DOHH2 (cell line): ENCODE measurements around the gene VPS37B.

Experiments
- H3F3A ChIP-seq: fragments of 200-600 bp; sonication (generic), shearing (Covaris generic); 2 replicates; pipeline ENCODE4 v1.6.0; 2016; ENCODE audit warnings: antibody characterized with exemption, mild to moderate bottlenecking; ENCODE audit not compliant: control insufficient read depth, insufficient read depth
- H3K27ac ChIP-seq: fragments of 200-600 bp; sonication (generic); 2 replicates; pipeline ENCODE4 v1.5.1; 2014; ENCODE audit warnings: low read depth, mild to moderate bottlenecking, low read length, moderate library complexity
- H3K27me3 ChIP-seq: fragments of 200-600 bp; sonication (generic); 2 replicates; pipeline ENCODE4 v1.6.1; 2014; ENCODE audit warnings: mild to moderate bottlenecking, low read length, mixed read lengths; ENCODE audit not compliant: control insufficient read depth
- H3K36me3 ChIP-seq: fragments of 200-600 bp; sonication (generic); 2 replicates; pipeline ENCODE4 v1.6.1; 2014; ENCODE audit warnings: mild to moderate bottlenecking, low read length, moderate library complexity, mixed read lengths; ENCODE audit not compliant: control insufficient read depth
- H3K4me1 ChIP-seq: fragments of 200-600 bp; sonication (generic); 2 replicates; pipeline ENCODE4 v1.6.1; 2014; ENCODE audit warnings: mild to moderate bottlenecking, low read length, mixed read lengths; ENCODE audit not compliant: control insufficient read depth
- H3K4me2 ChIP-seq: fragments of 200-600 bp; sonication (generic); 2 replicates; pipeline ENCODE4 v1.6.0; 2014; ENCODE audit warnings: mild to moderate bottlenecking, low read length, moderate library complexity
- H3K4me3 ChIP-seq: fragments of 200-600 bp; sonication (generic); 2 replicates; pipeline ENCODE4 v1.5.1; 2014; ENCODE audit warnings: mild to moderate bottlenecking, low read length, mixed read lengths
- H3K79me2 ChIP-seq: fragments of 200-600 bp; sonication (generic); 2 replicates; pipeline ENCODE4 v1.6.1; 2014; ENCODE audit warnings: mild to moderate bottlenecking, low read length, mixed read lengths; ENCODE audit not compliant: control insufficient read depth
- H3K9me2 ChIP-seq: fragments of 200-600 bp; sonication (generic); replicated peaks from 2 replicates; pipeline ENCODE4 v1.6.1; 2014; ENCODE audit warnings: mild to moderate bottlenecking, low read length, mixed read lengths; ENCODE audit not compliant: control insufficient read depth
- H3K9me3 ChIP-seq: fragments of 200-600 bp; sonication (generic); 2 replicates; pipeline ENCODE4 v1.6.1; 2014; ENCODE audit warnings: antibody characterized with exemption, low read length, mixed read lengths; ENCODE audit not compliant: control insufficient read depth, insufficient read depth
- H4K20me1 ChIP-seq: fragments of 200-600 bp; sonication (generic); 2 replicates; pipeline ENCODE4 v1.6.0; 2014; ENCODE audit warnings: low read depth, mild to moderate bottlenecking, antibody characterized with exemption, low read length, moderate library complexity; ENCODE audit not compliant: control insufficient read depth, insufficient read depth
- EZH2phosphoT487 ChIP-seq: fragments of 200-600 bp; sonication (generic); IDR thresholded peaks from 2 replicates; pipeline ENCODE4 v1.6.1; 2017; ENCODE audit warnings: borderline replicate concordance, mild to moderate bottlenecking, antibody characterized with exemption, low read length, moderate library complexity, mixed read lengths
- TF ChIP-seq, protein P1 (sequence below): fragments of 200-600 bp; sonication (generic); IDR thresholded peaks from one replicate; pipeline ENCODE4 v1.5.1; 2014; ENCODE audit warnings: antibody characterized with exemption, mild to moderate bottlenecking, low read depth, low read length; ENCODE audit not compliant: poor library complexity, severe bottlenecking

The VPS37B gene

DNA sequence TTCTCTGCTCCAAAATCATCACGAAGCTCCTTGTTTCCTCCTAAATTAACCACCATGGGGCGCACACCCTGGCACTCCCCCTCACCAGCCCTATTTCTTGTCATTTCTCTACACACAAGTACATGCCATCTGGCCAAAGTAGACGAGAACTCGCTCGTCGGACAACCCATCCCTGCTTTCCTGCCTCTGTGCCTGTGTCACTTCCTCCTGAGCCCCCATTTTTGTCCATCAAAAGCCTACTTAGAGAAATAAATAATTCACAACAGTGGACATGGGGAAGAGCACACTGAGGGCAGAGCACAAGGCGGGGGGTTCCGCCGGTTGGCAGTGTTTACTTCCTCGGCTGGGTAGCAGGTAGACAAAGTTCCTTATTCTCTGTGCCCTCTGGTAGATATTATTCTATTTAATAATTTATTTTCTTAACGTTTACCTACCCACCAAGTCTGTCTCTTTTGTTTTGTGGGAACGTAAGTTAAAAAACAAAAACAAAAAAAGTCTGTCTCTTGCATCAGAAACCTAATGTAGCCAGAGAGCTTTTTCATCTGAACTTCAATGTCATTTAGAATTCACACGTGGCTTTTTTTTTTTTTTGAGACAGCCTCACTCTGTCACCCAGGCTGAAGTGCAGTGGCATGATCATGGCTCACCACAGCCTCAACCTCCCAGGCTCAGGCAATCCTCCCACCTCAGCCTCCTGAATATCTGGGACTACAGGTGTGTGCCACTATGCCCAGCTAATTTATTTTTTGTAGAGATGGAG, 6.0 kb downstream of the VPS37B start:
- Histone ChIP-seq H4K20me1 (no peaks in the 10 kb centered on the region), H3K79me2 (no peaks in the 10 kb centered on the region; the same call in 1 of the 2 replicates), H3K9me2 (no peaks in the 10 kb centered on the region), H3K4me3 (no peak overlapping the region), H3K9me3 (no peaks in the 10 kb centered on the region), H3K36me3 (no peaks in the 10 kb centered on the region), H3K27ac (no peak overlapping the region), H3F3A (peaks cover 15% of the 10 kb centered on the region), H3K4me1 (peaks cover 51% of the 10 kb centered on the region), H3K27me3 (peaks cover 5% of the 10 kb centered on the region; the same call in 1 of the 2 replicates), H3K4me2 (no peak overlapping the region; the same call in 1 of the 2 replicates)
- TF ChIP-seq, protein P1, sequence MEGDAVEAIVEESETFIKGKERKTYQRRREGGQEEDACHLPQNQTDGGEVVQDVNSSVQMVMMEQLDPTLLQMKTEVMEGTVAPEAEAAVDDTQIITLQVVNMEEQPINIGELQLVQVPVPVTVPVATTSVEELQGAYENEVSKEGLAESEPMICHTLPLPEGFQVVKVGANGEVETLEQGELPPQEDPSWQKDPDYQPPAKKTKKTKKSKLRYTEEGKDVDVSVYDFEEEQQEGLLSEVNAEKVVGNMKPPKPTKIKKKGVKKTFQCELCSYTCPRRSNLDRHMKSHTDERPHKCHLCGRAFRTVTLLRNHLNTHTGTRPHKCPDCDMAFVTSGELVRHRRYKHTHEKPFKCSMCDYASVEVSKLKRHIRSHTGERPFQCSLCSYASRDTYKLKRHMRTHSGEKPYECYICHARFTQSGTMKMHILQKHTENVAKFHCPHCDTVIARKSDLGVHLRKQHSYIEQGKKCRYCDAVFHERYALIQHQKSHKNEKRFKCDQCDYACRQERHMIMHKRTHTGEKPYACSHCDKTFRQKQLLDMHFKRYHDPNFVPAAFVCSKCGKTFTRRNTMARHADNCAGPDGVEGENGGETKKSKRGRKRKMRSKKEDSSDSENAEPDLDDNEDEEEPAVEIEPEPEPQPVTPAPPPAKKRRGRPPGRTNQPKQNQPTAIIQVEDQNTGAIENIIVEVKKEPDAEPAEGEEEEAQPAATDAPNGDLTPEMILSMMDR: no peak
- TF ChIP-seq EZH2phosphoT487: no peak

DNA sequence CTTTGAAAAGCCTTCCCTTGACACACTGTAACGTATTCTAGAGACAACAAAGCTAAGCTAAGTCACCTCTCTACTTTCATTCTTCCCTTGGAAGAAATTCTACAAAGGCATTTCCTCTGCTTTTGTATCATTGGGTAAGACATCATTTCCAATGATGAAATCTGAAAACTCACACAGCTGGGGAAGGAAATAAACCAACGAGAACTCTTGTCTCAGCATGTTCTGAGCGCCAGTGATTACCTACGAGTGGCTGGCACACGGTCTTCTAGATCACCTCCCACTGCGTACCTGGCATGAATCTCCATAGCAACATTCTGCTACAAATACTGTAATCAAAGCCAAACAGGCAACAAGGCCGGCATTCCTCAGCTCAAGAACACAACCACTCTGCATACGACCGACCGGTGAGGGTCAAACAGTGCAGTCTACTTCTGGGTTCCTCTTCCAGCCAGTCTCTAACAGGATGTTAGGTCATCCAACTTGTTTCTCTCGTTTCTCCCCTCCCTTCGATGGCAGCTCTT, 7.6 kb downstream of the VPS37B start:
- peak overlapping the region; percentile 66 for H3K4me3 ChIP-seq
- no peaks in the 10 kb centered on the region; the same call in 1 of the 2 replicates for H3K79me2 ChIP-seq
- no peaks in the 10 kb centered on the region; the same call in 1 of the 2 replicates for H3K27me3 ChIP-seq
- H3K9me2 ChIP-seq: no peaks in the 10 kb centered on the region
- TF ChIP-seq, protein P1: no peak
- no peak for TF ChIP-seq EZH2phosphoT487
- H3K4me1 ChIP-seq: peaks cover 51% of the 10 kb centered on the region
- no peaks in the 10 kb centered on the region for H3K36me3 ChIP-seq
- peaks cover 14% of the 10 kb centered on the region for H3F3A ChIP-seq
- no peaks in the 10 kb centered on the region for H3K9me3 ChIP-seq
- no peaks in the 10 kb centered on the region for H4K20me1 ChIP-seq
- peak overlapping the region; percentile 44 for H3K27ac ChIP-seq
- H3K4me2 ChIP-seq: peak overlapping the region; percentile 82

DNA sequence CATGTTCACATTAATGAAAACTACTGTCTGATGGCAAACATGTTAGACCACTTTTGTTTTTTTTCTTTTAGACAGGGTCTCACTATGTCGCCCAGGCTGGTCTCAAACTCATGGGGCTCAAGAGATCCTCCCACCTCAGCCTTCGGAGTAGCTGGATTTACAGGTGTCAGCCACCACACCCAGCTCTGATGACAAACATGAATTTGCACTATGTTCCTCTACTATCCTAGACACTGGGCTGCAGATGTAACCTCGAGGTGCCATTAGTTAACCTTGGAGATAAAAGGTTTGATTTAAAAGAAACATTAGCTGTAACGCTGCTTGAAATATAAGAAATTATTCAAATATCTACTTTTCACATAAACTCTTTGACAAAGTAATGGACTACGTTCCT, 8.1 kb downstream of the VPS37B start:
- peaks cover 14% of the 10 kb centered on the region for H3F3A ChIP-seq
- H3K27ac ChIP-seq: peak overlapping the region; percentile 44
- no peaks in the 10 kb centered on the region; the same call in 1 of the 2 replicates for H3K27me3 ChIP-seq
- H3K4me2 ChIP-seq: peak overlapping the region; percentile 82
- no peaks in the 10 kb centered on the region for H3K36me3 ChIP-seq
- peak overlapping the region; percentile 66 for H3K4me3 ChIP-seq
- H3K9me3 ChIP-seq: no peaks in the 10 kb centered on the region
- no peaks in the 10 kb centered on the region for H3K9me2 ChIP-seq
- H4K20me1 ChIP-seq: no peaks in the 10 kb centered on the region
- H3K4me1 ChIP-seq: peaks cover 53% of the 10 kb centered on the region
- TF ChIP-seq EZH2phosphoT487: no peak
- TF ChIP-seq, protein P1: no peak
- no peaks in the 10 kb centered on the region; the same call in 1 of the 2 replicates for H3K79me2 ChIP-seq
